ENCODE data around the gene ADARB2. TPM values are rescaled to one million over a fixed set of nuclear protein-coding genes. Genes with fewer than 3 reads are reported as not detected.

ADARB2 gene
- total RNA-seq, 1 donor from 2014 or later, result 0.80 TPM

GRCh38 chr10:1605121-1605520, 132.2 kb downstream of the ADARB2 start:
- no peaks in the 10 kb centered on the region for H3K9me3 ChIP-seq
- ATAC-seq, result no peak
- H3K4me1 ChIP-seq, result no peaks in the 10 kb centered on the region
- peaks cover 17% of the 10 kb centered on the region for H3K27me3 ChIP-seq (ENCODE audit: low read depth)
- no peak for DNase-seq
- intact Hi-C loops (cut with DNase I), result no loop called here
- no peak overlapping the region for H3K4me3 ChIP-seq
- TF ChIP-seq CTCF (IDR thresholded peaks at IDR 0.05), result no peak
- H3K36me3 ChIP-seq, result no peaks in the 10 kb centered on the region
- no peak overlapping the region for H3K27ac ChIP-seq

- H3K27me3 ChIP-seq (ENCODE audit: low read depth), result peaks cover 13% of the 10 kb centered on the region
- ATAC-seq, result no peak
- DNase-seq, result no peak
- H3K4me1 ChIP-seq, result no peaks in the 10 kb centered on the region
- H3K36me3 ChIP-seq, result no peaks in the 10 kb centered on the region
- H3K9me3 ChIP-seq, result no peaks in the 10 kb centered on the region
- TF ChIP-seq CTCF (IDR thresholded peaks at IDR 0.05), result no peak
- H3K4me3 ChIP-seq, result no peak overlapping the region
- no peak overlapping the region for H3K27ac ChIP-seq
- intact Hi-C loops (cut with DNase I), result no loop called here
Observed at GRCh38 chr10:1604246-1604645, 133.1 kb downstream of the ADARB2 start.

- no peak for TF ChIP-seq CTCF (IDR thresholded peaks at IDR 0.05)
- H3K27me3 ChIP-seq (ENCODE audit: low read depth), result peaks cover 9% of the 10 kb centered on the region
- no peaks in the 10 kb centered on the region for H3K9me3 ChIP-seq
- no peaks in the 10 kb centered on the region for H3K36me3 ChIP-seq
- ATAC-seq (no peak), DNase-seq (no peak)
- H3K4me1 ChIP-seq, result no peaks in the 10 kb centered on the region
- no peak overlapping the region for H3K4me3 ChIP-seq
- intact Hi-C loops (cut with DNase I), result no loop called here
- H3K27ac ChIP-seq, result no peak overlapping the region
Observed at GRCh38 chr10:1603181-1603580, 134.1 kb downstream of the ADARB2 start.

- peaks cover 4% of the 10 kb centered on the region for H3K27me3 ChIP-seq (ENCODE audit: low read depth)
- H3K9me3 ChIP-seq, result no peaks in the 10 kb centered on the region
- DNase-seq (no peak), ATAC-seq (no peak)
- H3K4me1 ChIP-seq, result no peaks in the 10 kb centered on the region
- no peak overlapping the region for H3K27ac ChIP-seq
- H3K4me3 ChIP-seq, result no peak overlapping the region
- intact Hi-C loops (cut with DNase I), result no loop called here
- no peak for TF ChIP-seq CTCF (IDR thresholded peaks at IDR 0.05)
- no peaks in the 10 kb centered on the region for H3K36me3 ChIP-seq
Observed at GRCh38 chr10:1602037-1602484, 135.3 kb downstream of the ADARB2 start.

GRCh38 chr10:1601406-1601805, 135.9 kb downstream of the ADARB2 start:
- intact Hi-C loops (cut with DNase I), result no loop called here
- Histone ChIP-seq H3K27ac (no peak overlapping the region), H3K4me3 (no peak overlapping the region), H3K4me1 (no peaks in the 10 kb centered on the region), H3K9me3 (no peaks in the 10 kb centered on the region), H3K27me3 (ENCODE audit: low read depth) (peaks cover 4% of the 10 kb centered on the region), H3K36me3 (no peaks in the 10 kb centered on the region)
- DNase-seq (no peak), ATAC-seq (no peak)
- TF ChIP-seq CTCF (IDR thresholded peaks at IDR 0.05), result no peak

- no peaks in the 10 kb centered on the region for H3K36me3 ChIP-seq
- H3K27ac ChIP-seq, result no peak overlapping the region
- H3K4me1 ChIP-seq, result no peaks in the 10 kb centered on the region
- ATAC-seq (no peak), DNase-seq (no peak)
- no peak overlapping the region for H3K4me3 ChIP-seq
- H3K9me3 ChIP-seq, result no peaks in the 10 kb centered on the region
- intact Hi-C loops (cut with DNase I), result no loop called here
- H3K27me3 ChIP-seq (ENCODE audit: low read depth), result peaks cover 4% of the 10 kb centered on the region
- no peak for TF ChIP-seq CTCF (IDR thresholded peaks at IDR 0.05)
Observed at GRCh38 chr10:1600861-1601260, 136.5 kb downstream of the ADARB2 start.
